K562 (cell line): Measurements from ENCODE around the gene BST1. TPM values are rescaled to one million over a fixed set of nuclear protein-coding genes. Genes with fewer than 3 reads are reported as not detected.

Experiments used
- ATAC-seq: fragments of 200-7000 bp; cut with Tn5 transposase; 3 replicates; pipeline ENCODE4 v1.9.1; 2020; ENCODE audit warnings: moderate library complexity
- BruUV-seq: library from RNA; stranded (reverse); fragments of 400-500 nt; replicated peaks from 2 replicates; lab custom pipeline; 2021; lab: Mats Ljungman, UMichigan
- CTCF ChIA-PET: fragments of 300-600 bp; formaldehyde crosslinking; extraction: SDS; loops from one replicate; lab custom pipeline; 2021; ENCODE audit warnings: low intra/inter-chr PET ratio; lab: Yijun Ruan, JAX
- POLR2A ChIA-PET: fragments of 300-600, 350-650 bp; sonication (Branson Sonifier 250); formaldehyde crosslinking; extraction: SDS; loops from one replicate; lab custom pipeline; 2021; ENCODE audit warnings: antibody characterized with exemption, inconsistent platforms; lab: Yijun Ruan, JAX
- DNase-seq, 4 experiments: peaks; one replicate each; pipeline versions ENCODE4 v3.0.0 to v3.0.0-alpha.2; 2011 to 2018; ENCODE audit warnings: low spot score in 3 of 4, mixed read lengths in 3 of 4; ENCODE audit errors: extremely low read depth in 1 of 4
- FAIRE-seq: peaks from 2 replicates; lab custom pipeline; 2011; peaks lifted over from hg19 to GRCh38; lab: Jason Lieb, UNC
- H2AFZ ChIP-seq: 2 replicates; pipeline ENCODE4 v1.6.0; 2011; ENCODE audit warnings: low read depth, low read length, control low read depth, inconsistent platforms
- H3K27ac ChIP-seq: fragments of 200-600 bp; 3 replicates; pipeline ENCODE4 v1.8.0; 2011; ENCODE audit warnings: low read depth, mild to moderate bottlenecking, control low read depth, inconsistent platforms, low read length, moderate library complexity, mixed read lengths; ENCODE audit errors: extremely low read depth
- H3K27me3 ChIP-seq, 2 experiments: fragments of 300-600 bp in 1 of 2; 2 replicates in 1 of 2; 3 replicates in 1 of 2; pipeline versions ENCODE4 v1.6.0 to v1.8.0; 2011; ENCODE audit warnings: inconsistent platforms in 2 of 2, low read length in 2 of 2, mild to moderate bottlenecking in 1 of 2, mixed read lengths in 1 of 2, moderate library complexity in 1 of 2; ENCODE audit not compliant: control insufficient read depth in 2 of 2, insufficient read depth in 2 of 2
- H3K36me3 ChIP-seq: fragments of 300-600 bp; 3 replicates; pipeline ENCODE4 v1.8.0; 2011; ENCODE audit warnings: mild to moderate bottlenecking, low read length, inconsistent platforms; ENCODE audit not compliant: control insufficient read depth, insufficient read depth
- H3K4me1 ChIP-seq, 2 experiments: fragments of 200-600 bp in 1 of 2; replicated peaks in 1 of 2; 2 replicates in 1 of 2; 3 replicates in 1 of 2; pipeline versions ENCODE4 v1.5.1 to v1.8.0; 2011; ENCODE audit warnings: inconsistent platforms in 2 of 2, low read length in 2 of 2, mild to moderate bottlenecking in 1 of 2, mixed read lengths in 1 of 2, moderate library complexity in 1 of 2; ENCODE audit not compliant: control insufficient read depth in 2 of 2, insufficient read depth in 2 of 2
- H3K4me2 ChIP-seq: 2 replicates; pipeline ENCODE4 v1.6.1; 2011; ENCODE audit warnings: low read length, control low read depth, inconsistent platforms, mixed read lengths; ENCODE audit not compliant: insufficient read depth
- H3K4me3 ChIP-seq: fragments of 200-600 bp; sonication (generic), shearing (Covaris generic); 2 replicates; pipeline ENCODE4 v1.5.1; 2016; ENCODE audit warnings: control low read depth, inconsistent platforms
- H3K79me2 ChIP-seq: fragments of 200-600 bp; 3 replicates; pipeline ENCODE4 v1.8.0; 2011; ENCODE audit warnings: low read length, inconsistent platforms; ENCODE audit not compliant: control insufficient read depth, insufficient read depth
- H3K9ac ChIP-seq, 2 experiments: 2 replicates each; pipeline versions ENCODE4 v1.6.0 to v1.6.1; 2011; ENCODE audit warnings: low read depth in 2 of 2, low read length in 2 of 2, control low read depth in 1 of 2, inconsistent platforms in 1 of 2, mild to moderate bottlenecking in 1 of 2, mixed read lengths in 1 of 2; ENCODE audit not compliant: insufficient read depth in 1 of 2
- H3K9me1 ChIP-seq: one replicate; pipeline ENCODE4 v1.6.0; 2011; ENCODE audit warnings: inconsistent platforms, mild to moderate bottlenecking, low read length, moderate library complexity; ENCODE audit not compliant: control insufficient read depth, insufficient read depth
- H3K9me3 ChIP-seq: replicated peaks from 2 replicates; pipeline ENCODE4 v1.5.1; 2011; ENCODE audit warnings: low read depth, low read length, inconsistent platforms; ENCODE audit not compliant: control insufficient read depth, insufficient read depth
- H4K20me1 ChIP-seq: replicated peaks from 2 replicates; pipeline ENCODE4 v1.6.1; 2011; ENCODE audit warnings: low read length, inconsistent platforms, mixed read lengths; ENCODE audit not compliant: control insufficient read depth, insufficient read depth
- CAMTA2 ChIP-seq: fragments of 250-450 bp; sonication (Bioruptor Pico); conservative IDR thresholded peaks from 2 replicates; pipeline ENCODE4 v1.5.1; 2022
- CHCHD3 ChIP-seq: fragments of 250-450 bp; sonication (Bioruptor Pico); IDR thresholded peaks from 2 replicates; pipeline ENCODE4 v2.1.2; 2022; ENCODE audit warnings: mild to moderate bottlenecking
- MAFG ChIP-seq: fragments of 450-650 bp; conservative IDR thresholded peaks from 2 replicates; pipeline ENCODE4 v1.6.1; 2016; ENCODE audit warnings: missing genetic modification characterization, missing compliant biosample characterization
- NR1H2 ChIP-seq: sonication (generic); formaldehyde crosslinking; IDR thresholded peaks from 2 replicates; pipeline ENCODE4 v1.4.0; 2020; ENCODE audit warnings: mild to moderate bottlenecking, missing genetic modification reagents
- RAD21 ChIP-seq, 2 experiments: fragments of 250-450 bp in 1 of 2; fragments of 450-650 bp in 1 of 2; sonication (Bioruptor Pico) in 1 of 2; formaldehyde crosslinking in 1 of 2; IDR thresholded peaks in 1 of 2; conservative IDR thresholded peaks in 1 of 2; 2 replicates each; pipeline versions ENCODE4 v1.4.0 to v1.8.0; 2020 to 2022; ENCODE audit warnings: mild to moderate bottlenecking in 2 of 2, moderate library complexity in 1 of 2
- SIX5 ChIP-seq, 2 experiments: IDR thresholded peaks; 2 replicates each; pipeline ENCODE4 v1.6.1; 2011; ENCODE audit warnings: low read length in 2 of 2, borderline replicate concordance in 1 of 2, low read depth in 1 of 2, mild to moderate bottlenecking in 1 of 2, moderate library complexity in 1 of 2; ENCODE audit not compliant: insufficient read depth in 1 of 2
- SMC3 ChIP-seq: conservative IDR thresholded peaks from 2 replicates; pipeline ENCODE4 v1.6.1; 2011; ENCODE audit warnings: low read depth, low read length, improper control_type of control experiment; ENCODE audit not compliant: insufficient read depth
- ZC3H4 ChIP-seq: sonication (generic); formaldehyde crosslinking; IDR thresholded peaks from 2 replicates; pipeline ENCODE4 v1.9.0; 2021; ENCODE audit warnings: missing genetic modification reagents, borderline replicate concordance
- ZNF586 ChIP-seq: fragments of 450-650 bp; formaldehyde crosslinking; conservative IDR thresholded peaks from 2 replicates; pipeline ENCODE4 v1.4.0; 2020; ENCODE audit warnings: mild to moderate bottlenecking, moderate library complexity
- ZNF785 ChIP-seq: fragments of 250-450 bp; sonication (Bioruptor Pico); IDR thresholded peaks from 2 replicates; pipeline ENCODE4 v1.4.0; 2020; ENCODE audit warnings: mild to moderate bottlenecking
- WGBS: fragments of 100-300 bp; shearing (Covaris generic); methylation state at CpG from one replicate; pipeline ENCODE4 v1.1.6; 2016; ENCODE audit warnings: low coverage, mixed read lengths; ENCODE audit not compliant: insufficient coverage; ENCODE audit errors: missing lambda C conversion rate; 5-methylcytosine and 5-hydroxymethylcytosine counted together
- in situ Hi-C: fragments of 300-500 bp; cut with MboI; formaldehyde crosslinking; loops from 4 replicates; pipeline ENCODE4 v1.15.0; 2018; ENCODE audit warnings: inconsistent platforms, mixed read lengths
- intact Hi-C: fragments of 100-400 bp; cut with micrococcal nuclease; formaldehyde crosslinking; loops from 2 replicates; pipeline ENCODE4 v1.14.2; 2022
- polyA plus RNA-seq, 8 experiments: library from polyadenylated mRNA; depleted of rRNA in 4 of 8; stranded (reverse) in 5 of 8; unstranded in 3 of 8; fragments of >200 nt; fragmentation: Nextera tagmentation in 2 of 8; fragmentation: Illumina TruSeq in 1 of 8; extraction: Ambion mirVana in 2 of 8; extraction: Trizol in 1 of 8; gene quantifications; 2 replicates each; pipeline versions ENCODE4 v1.2.1 to v1.2.3, GENCODE V29; 2011 to 2014; ENCODE audit warnings: inconsistent platforms in 1 of 8, missing spikeins in 1 of 8
- total RNA-seq, 7 experiments: library from RNA; depleted of rRNA in 6 of 7; stranded (reverse); fragments of >200 nt in 6 of 7; fragmentation: Illumina TruSeq in 2 of 7; extraction: Trizol in 2 of 7; gene quantifications; 2 replicates each; pipeline versions ENCODE4 v1.2.1 to v1.2.3, GENCODE V29; 2011 to 2021; ENCODE audit warnings: low replicate concordance in 1 of 7
- TF ChIP-seq, protein P1 (sequence below), 3 experiments: IDR thresholded peaks in 2 of 3; conservative IDR thresholded peaks in 1 of 3; 2 replicates each; pipeline ENCODE4 v1.5.1; 2011 to 2012; ENCODE audit warnings: low read length in 3 of 3, mild to moderate bottlenecking in 3 of 3, control low read depth in 2 of 3, improper control_type of control experiment in 1 of 3, inconsistent platforms in 1 of 3, low read depth in 1 of 3, mixed read lengths in 1 of 3, moderate library complexity in 1 of 3; ENCODE audit not compliant: insufficient read depth in 2 of 3

Gene BST1
- total and polyA plus RNA-seq, 9 of the 15 experiments (the other 6 are each of a cell fraction or from before 2014, with no cell fraction given), result 0.04 to 0.38 (median 0.07) TPM; not detected in 6

DNA sequence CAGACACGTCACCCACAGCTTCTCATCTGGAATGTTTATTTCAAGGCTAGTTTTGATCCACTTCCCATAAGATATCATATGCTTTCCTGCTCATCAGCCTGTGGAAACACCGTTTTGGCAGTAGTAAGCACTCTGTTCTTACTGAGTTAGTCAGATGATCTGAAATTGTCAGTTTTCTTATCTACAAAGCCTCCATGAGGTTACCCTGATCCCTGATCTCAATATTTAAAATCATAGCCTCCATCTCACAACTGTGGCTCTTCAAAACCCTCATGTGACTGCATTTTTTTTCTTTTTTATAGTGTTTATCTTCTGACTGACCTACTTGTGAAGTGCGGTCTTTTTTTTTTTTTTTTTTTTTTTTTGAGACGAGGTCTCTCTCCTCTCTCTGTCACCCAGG lies 22.7 kb downstream of the BST1 start (continued):
- TF ChIP-seq ZC3H4 (no peak), CHCHD3 (CRISPR knock-in tag) (no peak), ZNF586 (CRISPR knock-in tag) (no peak), NR1H2 (no peak), SIX5 (IDR thresholded peaks at IDR 0.05; ENCODE audit: borderline replicate concordance in 1 of 2, insufficient read depth in 1 of 2, low read depth in 1 of 2, low read length in 2 of 2) (no peak)

DNA sequence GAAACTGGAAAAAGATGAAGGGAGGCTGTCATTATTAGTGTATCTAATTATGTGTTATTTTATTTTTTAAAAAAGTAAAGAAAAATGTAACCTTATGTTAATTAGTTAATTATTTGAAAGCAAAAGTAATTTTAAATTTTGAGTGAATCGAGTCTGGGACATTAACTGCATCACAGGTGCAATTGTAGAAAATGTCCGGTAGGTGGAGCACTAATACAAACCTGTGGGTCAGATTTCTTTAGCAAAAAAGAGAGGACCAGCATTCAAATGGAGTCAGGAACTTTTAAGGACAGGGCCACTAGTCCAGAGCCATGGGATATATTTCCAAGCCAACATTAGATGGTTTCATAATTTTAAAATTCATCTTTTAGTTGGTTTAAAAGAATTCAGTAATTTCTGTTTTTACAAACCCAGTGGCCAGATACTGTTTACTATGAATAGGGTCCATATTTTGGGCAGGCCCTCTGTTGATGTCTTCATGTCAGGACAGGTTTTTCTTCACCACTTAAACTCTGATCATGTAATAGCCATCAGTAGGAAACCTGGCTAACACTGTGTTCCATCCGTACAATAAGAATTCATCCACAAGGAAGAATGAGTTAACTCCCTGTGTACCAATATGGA lies 27.2 kb downstream of the BST1 start:
- no peaks in the 10 kb centered on the region for H3K36me3 ChIP-seq
- peaks cover 9 to 11% of the 10 kb centered on the region in 2 experiments; a peak in 4 of 5 replicates for H3K27me3 ChIP-seq
- peak; percentile 82 for ATAC-seq
- H2AFZ ChIP-seq, result no peak overlapping the region
- no peak overlapping the region for H3K4me2 ChIP-seq
- H3K4me3 ChIP-seq, result no peak overlapping the region
- no peaks in the 10 kb centered on the region for H3K9me1 ChIP-seq
- FAIRE-seq, result peak; percentile 76
- no peak overlapping the region for H3K9ac ChIP-seq
- no peaks in the 10 kb centered on the region for H3K4me1 ChIP-seq
- in situ Hi-C loops (no loop called here), intact Hi-C loops (loop anchor here (1.0 to 5.0 kb wide), 4 partner anchors 73 to 272 kb away; no protein-coding TSS in a partner anchor)
- H3K79me2 ChIP-seq, result no peaks in the 10 kb centered on the region
- ChIA-PET CTCF (interaction anchor here (1.1 kb wide), 1 partner anchor 227 kb away, joined by 3 read pairs; no protein-coding TSS in a partner anchor), POLR2A (no interaction called here)
- no peaks in the 10 kb centered on the region for H4K20me1 ChIP-seq
- peak; percentile 52 to 59 (median 56) for DNase-seq
- no peak for TF ChIP-seq ZNF785 (CRISPR knock-in tag)
- no peak for TF ChIP-seq MAFG
- TF ChIP-seq SMC3, result 0 out of 2 replicates have a peak, but pooled peaks have one; percentile 20
- no peak for TF ChIP-seq CAMTA2 (CRISPR knock-in tag)
- TF ChIP-seq, protein P1, sequence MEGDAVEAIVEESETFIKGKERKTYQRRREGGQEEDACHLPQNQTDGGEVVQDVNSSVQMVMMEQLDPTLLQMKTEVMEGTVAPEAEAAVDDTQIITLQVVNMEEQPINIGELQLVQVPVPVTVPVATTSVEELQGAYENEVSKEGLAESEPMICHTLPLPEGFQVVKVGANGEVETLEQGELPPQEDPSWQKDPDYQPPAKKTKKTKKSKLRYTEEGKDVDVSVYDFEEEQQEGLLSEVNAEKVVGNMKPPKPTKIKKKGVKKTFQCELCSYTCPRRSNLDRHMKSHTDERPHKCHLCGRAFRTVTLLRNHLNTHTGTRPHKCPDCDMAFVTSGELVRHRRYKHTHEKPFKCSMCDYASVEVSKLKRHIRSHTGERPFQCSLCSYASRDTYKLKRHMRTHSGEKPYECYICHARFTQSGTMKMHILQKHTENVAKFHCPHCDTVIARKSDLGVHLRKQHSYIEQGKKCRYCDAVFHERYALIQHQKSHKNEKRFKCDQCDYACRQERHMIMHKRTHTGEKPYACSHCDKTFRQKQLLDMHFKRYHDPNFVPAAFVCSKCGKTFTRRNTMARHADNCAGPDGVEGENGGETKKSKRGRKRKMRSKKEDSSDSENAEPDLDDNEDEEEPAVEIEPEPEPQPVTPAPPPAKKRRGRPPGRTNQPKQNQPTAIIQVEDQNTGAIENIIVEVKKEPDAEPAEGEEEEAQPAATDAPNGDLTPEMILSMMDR (IDR thresholded peaks at IDR 0.05 in 2 of 3, conservative IDR thresholded peaks at IDR 0.05 in 1 of 3; ENCODE audit: insufficient read depth in 2 of 3, low read depth in 1 of 3, low read length in 3 of 3), result peak; percentile 53 to 80 (median 65)
- peak; percentile 51 to 65 for TF ChIP-seq RAD21 (CRISPR knock-in tag; conservative IDR thresholded peaks at IDR 0.05 in 1 of 2, IDR thresholded peaks at IDR 0.05 in 1 of 2)
- no TSS peak for BruUV-seq
- WGBS, result 7% methylated on average over 3 of the region's 3 CpGs
- H3K9me3 ChIP-seq, result no peaks in the 10 kb centered on the region
- no peak overlapping the region for H3K27ac ChIP-seq
